Measurements from ENCODE around the gene C11orf52. TPM values are rescaled to one million over a fixed set of nuclear protein-coding genes. Genes with fewer than 3 reads are reported as not detected.

C11orf52 gene
- total RNA-seq, 4 donors from 2014 or later, result 7.5 to 10.4 (median 9.7) TPM

DNA sequence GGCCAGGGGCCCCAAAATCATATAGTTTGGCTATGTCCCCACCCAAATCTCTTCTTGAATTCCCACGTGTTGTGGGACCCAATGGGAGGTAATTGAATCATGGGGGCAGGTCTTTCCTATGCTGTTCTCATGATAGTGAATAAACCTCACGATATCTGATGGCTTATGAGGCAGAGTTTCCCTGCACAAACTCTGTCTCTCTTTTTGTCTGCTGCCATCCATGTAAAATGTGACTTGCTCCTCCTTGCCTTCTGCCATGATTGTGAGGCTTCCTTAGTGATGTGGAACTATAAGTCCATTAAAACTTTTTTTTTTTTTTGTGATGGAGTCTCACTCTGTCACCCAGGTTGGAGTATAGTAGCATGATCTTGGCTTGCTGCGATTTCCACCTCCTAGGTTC lies 32.9 kb downstream of the C11orf52 start:
- WGBS, result 97% methylated on average over 3 of the region's 3 CpGs

DNA sequence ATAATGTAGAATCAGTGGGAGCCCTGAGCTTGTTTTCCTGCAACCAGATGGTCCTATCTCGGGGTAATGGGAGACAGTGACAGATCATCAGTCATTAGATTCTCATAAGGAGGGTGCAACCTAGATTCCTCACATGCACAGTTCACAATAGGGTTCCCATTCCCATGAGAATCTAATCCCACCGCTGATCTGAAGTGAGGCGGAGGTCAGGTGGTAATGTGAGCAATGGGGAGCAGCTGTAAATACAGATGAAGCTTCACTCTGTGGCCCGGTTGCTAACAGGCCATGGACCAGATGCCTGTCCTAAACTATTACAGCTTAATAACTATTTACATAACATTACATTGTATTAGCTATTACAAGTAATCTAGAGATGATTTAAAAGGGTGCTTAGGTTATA lies 35.4 kb downstream of the C11orf52 start:
- no peak for TF ChIP-seq EP300 (IDR thresholded peaks at IDR 0.05)
- TF ChIP-seq, protein P1, sequence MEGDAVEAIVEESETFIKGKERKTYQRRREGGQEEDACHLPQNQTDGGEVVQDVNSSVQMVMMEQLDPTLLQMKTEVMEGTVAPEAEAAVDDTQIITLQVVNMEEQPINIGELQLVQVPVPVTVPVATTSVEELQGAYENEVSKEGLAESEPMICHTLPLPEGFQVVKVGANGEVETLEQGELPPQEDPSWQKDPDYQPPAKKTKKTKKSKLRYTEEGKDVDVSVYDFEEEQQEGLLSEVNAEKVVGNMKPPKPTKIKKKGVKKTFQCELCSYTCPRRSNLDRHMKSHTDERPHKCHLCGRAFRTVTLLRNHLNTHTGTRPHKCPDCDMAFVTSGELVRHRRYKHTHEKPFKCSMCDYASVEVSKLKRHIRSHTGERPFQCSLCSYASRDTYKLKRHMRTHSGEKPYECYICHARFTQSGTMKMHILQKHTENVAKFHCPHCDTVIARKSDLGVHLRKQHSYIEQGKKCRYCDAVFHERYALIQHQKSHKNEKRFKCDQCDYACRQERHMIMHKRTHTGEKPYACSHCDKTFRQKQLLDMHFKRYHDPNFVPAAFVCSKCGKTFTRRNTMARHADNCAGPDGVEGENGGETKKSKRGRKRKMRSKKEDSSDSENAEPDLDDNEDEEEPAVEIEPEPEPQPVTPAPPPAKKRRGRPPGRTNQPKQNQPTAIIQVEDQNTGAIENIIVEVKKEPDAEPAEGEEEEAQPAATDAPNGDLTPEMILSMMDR (IDR thresholded peaks at IDR 0.05), result no peak
- no peak for TF ChIP-seq POLR2A (IDR thresholded peaks at IDR 0.05)
- TF ChIP-seq POLR2AphosphoS5 (IDR thresholded peaks at IDR 0.05), result no peak
- DNase-seq (ENCODE audit: low spot score in 2 of 2), result no peak
- Histone ChIP-seq H3K4me1 (no peaks in the 10 kb centered on the region), H3K4me3 (no peak overlapping the region), H3K9me3 (no peaks in the 10 kb centered on the region), H3K27ac (no peak overlapping the region), H3K27me3 (no peaks in the 10 kb centered on the region), H3K36me3 (no peaks in the 10 kb centered on the region)
- WGBS, result 93% methylated on average over 4 of the region's 4 CpGs

More for the DNA sequence above, 32.9 kb downstream of the C11orf52 start:
- Histone ChIP-seq H3K9me3 (no peaks in the 10 kb centered on the region), H3K27ac (no peak overlapping the region), H3K36me3 (no peaks in the 10 kb centered on the region), H3K4me1 (no peaks in the 10 kb centered on the region), H3K4me3 (no peak overlapping the region), H3K27me3 (no peaks in the 10 kb centered on the region)
- no peak for DNase-seq (ENCODE audit: low spot score in 2 of 2)
- TF ChIP-seq POLR2A (IDR thresholded peaks at IDR 0.05) (no peak), EP300 (IDR thresholded peaks at IDR 0.05) (no peak), POLR2AphosphoS5 (IDR thresholded peaks at IDR 0.05) (no peak)
- TF ChIP-seq, protein P1 (IDR thresholded peaks at IDR 0.05), result no peak

DNA sequence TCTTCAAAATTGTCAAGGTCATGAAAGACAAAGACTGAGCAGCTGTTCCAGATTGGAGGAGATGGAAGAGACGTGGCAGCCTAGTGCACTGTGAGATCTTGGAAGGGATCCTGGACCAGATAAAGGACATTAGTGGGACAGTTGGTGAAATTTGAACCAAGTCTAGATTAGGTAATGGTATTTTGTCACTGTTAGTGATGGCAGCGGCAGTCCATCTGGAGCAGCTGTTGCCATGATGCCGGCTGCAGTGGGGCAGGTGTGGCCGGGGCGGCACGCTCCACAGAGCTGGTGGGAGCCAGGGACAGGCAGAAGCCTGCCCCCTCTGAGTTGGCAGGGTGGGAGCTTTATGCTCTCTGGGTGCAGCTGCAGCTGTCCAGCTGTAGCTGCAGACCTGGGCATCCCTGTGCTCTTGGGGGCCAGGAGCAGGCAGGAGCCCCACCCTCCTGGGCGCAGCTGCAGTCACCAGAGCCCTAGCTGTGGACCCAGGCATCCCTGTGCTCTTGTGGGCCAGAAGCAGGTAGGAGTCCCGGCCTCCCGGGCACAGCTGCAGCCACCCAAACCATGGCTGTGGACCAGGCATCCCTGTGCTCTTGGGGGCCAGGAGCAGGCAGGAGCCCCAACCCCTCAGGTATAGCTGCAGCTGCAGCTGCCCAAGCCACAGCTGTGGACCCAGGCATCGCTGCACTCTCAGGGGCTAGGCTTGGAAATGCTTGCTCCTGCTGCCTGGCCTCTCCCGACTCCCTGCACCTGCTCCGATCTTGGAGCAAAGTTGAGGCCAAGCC lies 39.1 kb downstream of the C11orf52 start:
- Histone ChIP-seq H3K27ac (no peak overlapping the region), H3K4me1 (no peaks in the 10 kb centered on the region), H3K9me3 (no peaks in the 10 kb centered on the region), H3K27me3 (no peaks in the 10 kb centered on the region), H3K36me3 (no peaks in the 10 kb centered on the region), H3K4me3 (no peak overlapping the region)
- DNase-seq (ENCODE audit: low spot score in 2 of 2), result no peak
- no peak for TF ChIP-seq EP300 (IDR thresholded peaks at IDR 0.05)
- TF ChIP-seq, protein P1 (IDR thresholded peaks at IDR 0.05), result no peak
- no peak for TF ChIP-seq POLR2AphosphoS5 (IDR thresholded peaks at IDR 0.05)
- TF ChIP-seq POLR2A (IDR thresholded peaks at IDR 0.05), result no peak
- WGBS, result 95% methylated on average over 10 of the region's 12 CpGs

GRCh38 chr11:111960916-111961315 lies 42.2 kb downstream of the C11orf52 start:
- no peaks in the 10 kb centered on the region for H3K9me3 ChIP-seq
- 56% methylated on average over 5 of the region's 5 CpGs for WGBS
- no peaks in the 10 kb centered on the region for H3K4me1 ChIP-seq
- H3K4me3 ChIP-seq, result no peak overlapping the region
- DNase-seq (ENCODE audit: low spot score in 2 of 2), result no peak
- H3K27me3 ChIP-seq, result no peaks in the 10 kb centered on the region
- H3K36me3 ChIP-seq, result no peaks in the 10 kb centered on the region
- no peak overlapping the region for H3K27ac ChIP-seq
- TF ChIP-seq POLR2AphosphoS5 (IDR thresholded peaks at IDR 0.05) (no peak), EP300 (IDR thresholded peaks at IDR 0.05) (no peak), POLR2A (IDR thresholded peaks at IDR 0.05) (no peak)
- TF ChIP-seq, protein P1 (IDR thresholded peaks at IDR 0.05), result no peak

- TF ChIP-seq EP300 (IDR thresholded peaks at IDR 0.05), result no peak
- no peak for TF ChIP-seq POLR2A (IDR thresholded peaks at IDR 0.05)
- TF ChIP-seq, protein P1 (IDR thresholded peaks at IDR 0.05), result no peak
- TF ChIP-seq POLR2AphosphoS5 (IDR thresholded peaks at IDR 0.05), result no peak
- no peak for DNase-seq (ENCODE audit: low spot score in 2 of 2)
- no peaks in the 10 kb centered on the region for H3K27me3 ChIP-seq
- no peak overlapping the region for H3K4me3 ChIP-seq
- H3K27ac ChIP-seq, result no peak overlapping the region
- no peaks in the 10 kb centered on the region for H3K9me3 ChIP-seq
- 77% methylated on average over 6 of the region's 6 CpGs for WGBS
- no peaks in the 10 kb centered on the region for H3K4me1 ChIP-seq
- H3K36me3 ChIP-seq, result no peaks in the 10 kb centered on the region
These were observed 42.9 kb downstream of the C11orf52 start for GRCh38 chr11:111961389-111962300.

Data from suprapubic skin (tissue), 4 donors.